GM19238 (cell line): ENCODE data around the gene DPYSL3.

ENCODE experiments used
- DNase-seq: peaks from one replicate; pipeline ENCODE4 v3.0.0; 2011; ENCODE audit warnings: low spot score; ENCODE audit not compliant: insufficient read length

The DPYSL3 gene

DNA sequence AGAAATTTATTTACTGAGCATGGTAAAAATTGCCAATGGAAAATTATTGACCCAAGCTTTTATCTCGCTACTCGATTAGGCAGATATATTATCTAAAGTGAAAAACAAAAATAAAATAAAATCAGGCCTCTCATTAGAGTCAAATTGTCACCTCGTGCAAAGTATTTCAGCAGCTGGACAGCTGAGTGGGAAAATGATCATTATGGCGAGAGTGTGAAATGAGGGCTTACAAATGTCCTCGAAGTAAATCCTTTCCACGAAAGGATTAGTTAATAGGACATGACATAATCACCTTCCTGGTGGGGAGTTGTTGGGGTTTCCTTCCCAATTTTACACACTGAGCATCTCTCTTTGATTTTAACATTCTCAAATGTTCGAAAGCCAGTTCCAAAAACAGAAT, 5.4 kb upstream of the DPYSL3 start:
- DNase-seq, result no peak

DNA sequence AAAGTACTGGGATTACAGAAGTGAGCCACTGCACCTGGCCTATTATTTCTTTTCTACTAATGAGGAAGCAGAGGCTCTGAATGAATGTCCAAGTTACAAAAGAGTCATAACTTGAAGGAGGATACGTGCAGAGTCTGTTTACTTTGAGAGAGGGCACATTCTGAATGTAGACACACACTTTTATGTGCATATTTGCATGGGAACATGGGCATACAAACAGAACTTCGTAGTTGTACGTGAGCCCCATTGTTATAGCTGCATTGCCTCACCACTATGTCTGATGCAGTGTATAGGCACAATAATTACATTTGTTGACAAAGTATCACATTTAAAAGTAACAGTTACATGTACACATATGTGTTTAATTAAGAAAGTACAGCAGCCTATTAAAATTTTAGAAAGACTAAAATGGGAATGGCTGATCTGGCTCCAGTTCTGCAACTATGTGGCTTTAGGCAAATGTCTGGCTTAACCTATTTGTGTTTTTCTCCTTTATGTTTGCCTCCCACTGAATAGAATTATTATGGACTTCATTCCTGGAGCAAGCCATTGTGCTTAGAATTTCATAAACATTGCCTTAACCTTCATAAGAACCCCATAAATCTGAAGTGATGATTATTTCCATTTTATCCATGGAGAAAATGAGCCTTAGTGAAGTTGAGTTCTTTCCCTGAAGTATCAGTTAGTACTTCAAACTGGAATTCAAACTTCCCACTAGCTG, 3.0 kb upstream of the DPYSL3 start:
- no peak for DNase-seq

DNA sequence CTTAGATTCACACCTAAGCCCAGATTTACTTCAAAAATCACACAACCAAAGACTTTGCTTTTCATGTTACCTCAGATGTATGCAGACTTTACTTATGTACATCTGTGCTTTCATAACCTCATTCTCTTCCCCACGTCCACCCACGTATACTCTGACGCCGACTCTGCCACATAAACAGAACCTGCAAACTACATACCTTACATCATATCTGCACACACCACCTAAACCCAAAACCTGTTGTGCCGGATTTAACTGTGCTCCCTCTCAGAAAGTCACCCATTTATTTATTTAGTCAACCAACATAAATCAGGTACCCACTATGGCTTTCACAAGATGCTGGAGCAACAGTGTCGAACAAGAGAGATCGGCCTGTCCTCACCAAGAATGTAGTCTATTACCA, 1.0 kb upstream of the DPYSL3 start:
- no peak for DNase-seq

DNA sequence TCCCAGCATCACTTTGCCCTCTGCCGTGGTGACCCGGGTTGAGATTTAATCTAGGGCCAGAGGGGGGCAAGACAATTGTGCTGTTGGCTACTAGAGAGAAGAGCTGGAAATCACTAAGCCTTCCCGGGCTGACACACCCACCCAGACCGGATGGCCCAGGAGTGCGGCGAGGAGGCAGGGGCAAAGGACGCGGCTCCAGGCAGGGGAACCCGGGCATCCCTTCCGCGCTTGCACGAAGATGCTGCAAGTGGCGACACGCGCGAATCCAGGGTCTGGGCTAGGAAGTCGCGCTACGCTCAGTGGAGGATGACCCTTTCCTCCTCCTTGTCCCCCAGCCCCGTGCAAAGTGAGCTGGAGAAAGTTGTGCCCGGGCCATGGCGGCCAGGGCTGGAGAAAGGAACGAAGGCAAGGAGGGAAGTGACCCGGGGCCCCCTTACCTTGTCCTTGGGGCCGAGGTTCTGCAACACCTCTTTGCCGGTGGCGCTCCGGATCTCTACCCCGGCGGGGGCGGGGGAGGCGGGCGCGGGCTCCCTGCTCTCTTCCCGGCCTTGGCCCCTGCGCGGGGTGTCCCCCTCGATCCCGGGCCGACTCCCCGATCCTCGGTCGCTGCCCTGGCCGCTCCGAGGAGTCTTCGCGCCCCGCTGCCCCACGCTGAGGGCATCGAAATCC, 693 bp downstream of the DPYSL3 start:
- no peak for DNase-seq

DNA sequence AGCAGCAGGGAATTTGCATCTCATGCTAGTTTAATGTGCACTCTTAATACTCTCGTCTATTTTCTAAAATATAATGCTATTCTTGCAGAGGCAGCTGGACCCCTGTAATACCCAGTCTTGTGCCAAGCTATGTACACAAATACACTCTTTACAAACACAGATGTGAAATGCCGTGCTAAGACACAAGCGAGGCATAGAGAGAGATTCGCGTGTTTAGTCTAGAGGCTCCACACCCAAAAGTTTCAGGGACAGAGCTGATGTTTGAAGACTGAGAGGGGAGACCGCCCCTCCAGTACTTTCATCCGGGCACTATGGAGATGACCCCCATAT, 1.2 kb downstream of the DPYSL3 start:
- no peak for DNase-seq

DNA sequence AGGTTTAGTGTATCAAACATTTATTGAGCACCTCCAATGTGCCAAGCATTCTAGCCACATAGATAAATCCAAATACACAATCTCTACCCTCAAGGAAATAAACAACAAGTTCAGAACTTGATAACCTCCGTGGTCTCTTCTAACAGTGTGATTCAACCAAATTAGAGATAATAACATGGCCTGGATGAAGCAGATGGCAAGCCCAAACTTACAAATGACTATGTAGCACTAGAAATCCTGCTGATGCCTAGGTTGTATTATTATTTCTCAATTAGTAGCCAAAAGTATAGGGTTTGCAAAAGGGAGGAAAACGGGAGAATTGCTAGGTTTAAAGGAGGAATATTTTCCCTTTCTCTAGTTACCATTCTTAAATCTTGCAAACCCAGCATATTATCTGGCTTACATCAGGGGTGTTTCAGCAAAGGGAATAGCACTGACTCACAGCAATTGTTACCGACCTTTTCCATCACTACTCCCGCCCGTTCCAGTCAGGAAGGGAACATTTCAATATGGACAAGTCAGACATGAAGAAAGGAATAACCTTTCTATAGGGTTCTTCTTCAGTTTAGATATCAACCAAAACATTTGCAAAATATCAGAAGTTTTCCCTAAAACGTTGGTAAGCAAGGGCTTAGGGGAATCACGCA, 2.3 kb downstream of the DPYSL3 start:
- DNase-seq, result no peak

DNA sequence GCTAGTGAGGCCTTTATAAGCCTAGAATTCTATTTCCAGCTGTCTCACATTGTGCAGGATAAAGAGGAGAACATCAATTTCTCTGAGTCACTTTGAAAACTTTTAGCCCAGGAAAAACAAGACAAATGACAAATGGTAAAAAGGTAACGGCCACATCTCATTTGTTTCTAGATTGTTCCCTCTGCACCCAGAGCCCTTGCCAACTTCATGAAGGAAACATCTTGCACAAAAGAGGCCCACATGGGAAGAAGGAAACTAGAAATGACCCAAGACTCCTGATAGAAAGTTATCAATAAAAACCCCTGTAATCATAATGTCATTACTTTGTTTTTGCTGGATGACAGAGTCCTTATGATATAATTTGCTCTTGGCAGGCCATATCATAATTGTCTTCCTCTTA, 5.3 kb downstream of the DPYSL3 start:
- no peak for DNase-seq

DNA sequence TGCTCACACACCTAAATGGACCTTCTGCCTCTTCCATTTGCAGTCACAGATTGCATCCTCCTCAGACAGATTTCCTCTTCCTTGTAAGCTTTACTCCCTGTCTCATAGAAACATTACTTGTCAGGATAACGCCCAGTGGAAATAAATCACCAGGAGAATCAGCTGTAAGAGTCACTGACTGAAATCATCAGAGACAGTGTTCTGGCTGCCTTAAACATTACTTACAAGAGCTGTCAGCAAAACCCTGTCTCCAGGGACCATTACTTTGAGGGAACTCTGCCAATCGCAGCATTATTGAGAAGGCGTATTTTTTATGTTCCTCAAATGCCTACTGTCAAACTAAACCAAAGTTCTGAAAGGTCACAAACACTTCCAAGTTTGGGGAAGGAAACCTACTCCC, 5.9 kb downstream of the DPYSL3 start:
- no peak for DNase-seq

DNA sequence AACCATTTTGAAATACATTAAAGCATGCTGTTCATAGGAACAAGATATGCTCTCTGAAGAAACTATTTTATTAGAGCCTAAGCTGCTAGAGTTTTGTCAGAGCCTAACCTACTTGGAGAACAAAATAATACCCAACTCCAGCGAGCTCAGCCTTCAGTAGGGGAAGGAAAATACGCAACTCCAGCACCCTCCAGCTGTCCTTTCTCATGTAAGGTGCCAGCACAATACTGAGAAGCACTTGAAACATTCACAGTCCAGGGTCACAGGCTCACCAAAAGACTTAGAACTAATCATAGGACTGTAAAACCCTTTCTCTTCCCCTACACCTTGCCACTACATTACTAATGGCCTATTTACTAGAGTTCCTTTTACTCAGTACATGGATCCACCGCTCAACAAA, 18.9 kb downstream of the DPYSL3 start:
- no peak for DNase-seq

DNA sequence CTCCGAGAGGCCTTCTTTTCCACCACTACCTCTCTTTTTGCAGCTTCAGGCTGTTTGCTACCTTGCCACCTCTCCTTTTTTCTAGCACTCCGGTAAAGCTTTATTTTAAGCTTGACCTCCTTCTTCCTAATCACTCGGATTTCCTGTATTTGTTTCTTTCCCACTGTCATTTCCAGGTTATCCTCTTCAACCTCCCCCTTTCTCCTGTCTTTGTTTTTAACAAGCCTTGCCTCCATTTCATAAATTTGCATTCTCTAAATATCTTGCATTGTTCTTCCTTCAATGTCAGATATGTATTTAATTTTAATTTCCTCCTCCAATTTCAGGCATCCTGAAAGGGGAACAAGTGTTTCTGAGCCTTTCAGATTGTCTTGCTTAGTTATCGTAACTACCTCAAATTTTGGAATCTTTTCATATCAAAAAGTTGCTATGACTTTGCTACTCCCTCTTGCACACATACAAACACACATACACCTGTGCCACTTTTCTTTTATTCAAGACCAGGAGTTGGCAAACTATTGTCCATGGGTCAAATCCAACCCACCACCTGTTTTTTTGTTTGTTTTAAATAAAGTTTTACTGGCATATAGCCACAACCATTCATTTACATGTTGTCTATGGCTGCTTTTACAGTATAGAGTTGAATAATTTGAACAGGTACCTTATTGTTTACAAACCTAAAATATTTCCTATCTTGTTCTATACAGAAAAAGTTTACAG, 22.7 kb downstream of the DPYSL3 start:
- DNase-seq, result no peak

DNA sequence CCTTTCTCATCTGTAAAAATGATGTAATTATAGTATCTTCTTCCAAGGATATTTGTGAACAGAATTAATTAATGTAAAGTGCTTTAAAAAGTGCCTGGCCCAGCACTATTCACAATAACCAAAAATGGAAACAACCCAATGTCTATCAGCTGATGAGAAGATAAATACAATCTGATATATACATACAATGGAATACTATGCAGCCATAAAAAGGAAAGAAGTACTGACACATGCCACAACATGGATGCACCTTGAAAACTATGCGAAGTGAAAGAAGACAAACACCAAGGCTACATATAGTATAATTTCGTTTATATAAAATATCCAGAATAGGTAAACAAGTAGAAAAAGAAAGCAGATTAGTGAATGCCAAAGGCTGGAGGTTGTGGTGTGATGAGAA, 24.1 kb downstream of the DPYSL3 start:
- DNase-seq, result no peak

DNA sequence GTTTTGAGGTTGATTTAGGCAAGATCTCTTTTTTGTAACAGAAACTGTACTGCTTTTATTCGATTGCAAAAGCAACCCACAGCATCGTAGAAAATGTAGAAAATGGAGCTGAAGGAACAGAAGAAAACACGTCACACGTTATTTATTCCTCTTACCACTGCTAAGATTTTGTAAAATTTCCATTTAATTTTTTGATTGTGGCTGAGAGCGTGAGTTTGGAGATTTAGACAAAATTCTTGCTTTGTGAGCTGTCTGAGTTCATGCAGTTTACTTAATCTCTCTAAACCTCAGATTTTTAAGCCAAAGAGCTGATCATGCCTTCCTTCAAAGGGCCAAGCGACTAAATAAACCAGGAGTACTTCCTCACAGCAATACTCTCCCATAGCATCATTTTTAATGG, 24.8 kb downstream of the DPYSL3 start:
- no peak for DNase-seq

DNA sequence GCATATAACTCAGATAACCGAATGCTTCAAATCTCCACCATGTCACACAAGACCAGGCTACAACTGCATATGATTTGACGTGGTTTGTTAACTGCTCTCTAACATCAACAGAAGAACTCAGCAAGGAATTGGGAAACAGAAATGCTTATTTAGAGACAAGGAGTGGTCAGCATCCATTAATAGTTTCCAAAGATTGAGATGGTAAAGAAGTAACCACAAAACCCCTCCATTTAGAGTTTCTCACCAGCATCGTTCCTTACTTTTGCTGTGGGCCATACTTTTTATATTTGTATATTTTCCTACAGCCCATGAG, 25.2 kb downstream of the DPYSL3 start:
- no peak for DNase-seq

DNA sequence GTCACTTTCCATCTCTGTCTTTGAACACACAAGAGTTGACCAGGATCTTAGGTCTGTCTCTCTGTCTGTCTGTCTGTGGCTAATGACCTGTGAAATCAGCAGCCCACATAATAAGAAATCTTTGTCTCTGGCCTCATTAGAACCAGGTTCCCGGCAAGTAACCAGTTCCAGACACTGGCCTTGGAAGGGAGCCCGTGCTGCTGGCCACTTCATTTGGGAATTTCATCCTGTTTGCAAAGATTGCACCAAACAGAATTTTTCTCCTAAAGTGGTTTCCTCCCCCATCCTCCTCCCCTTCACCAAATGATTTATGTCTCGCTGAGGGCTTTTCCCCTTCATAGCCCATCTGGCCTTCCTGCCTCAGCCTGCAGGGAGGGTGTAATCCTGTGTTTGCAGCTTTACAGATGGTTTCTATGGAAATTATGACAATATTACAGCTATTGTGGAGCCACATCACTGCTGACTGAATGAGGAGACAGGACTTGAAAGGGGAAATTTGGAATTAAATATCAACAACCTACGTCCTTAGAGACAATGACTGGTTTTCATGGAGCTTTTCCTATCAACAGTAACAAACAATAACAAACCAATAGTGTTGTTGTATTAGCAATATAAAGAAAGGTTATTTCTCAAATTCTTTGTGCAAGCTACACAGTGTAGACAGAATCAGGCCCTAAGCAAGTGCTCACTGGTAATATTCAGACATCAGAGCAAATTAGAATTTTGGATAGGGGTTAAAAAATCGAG, 25.7 kb downstream of the DPYSL3 start:
- DNase-seq, result no peak

DNA sequence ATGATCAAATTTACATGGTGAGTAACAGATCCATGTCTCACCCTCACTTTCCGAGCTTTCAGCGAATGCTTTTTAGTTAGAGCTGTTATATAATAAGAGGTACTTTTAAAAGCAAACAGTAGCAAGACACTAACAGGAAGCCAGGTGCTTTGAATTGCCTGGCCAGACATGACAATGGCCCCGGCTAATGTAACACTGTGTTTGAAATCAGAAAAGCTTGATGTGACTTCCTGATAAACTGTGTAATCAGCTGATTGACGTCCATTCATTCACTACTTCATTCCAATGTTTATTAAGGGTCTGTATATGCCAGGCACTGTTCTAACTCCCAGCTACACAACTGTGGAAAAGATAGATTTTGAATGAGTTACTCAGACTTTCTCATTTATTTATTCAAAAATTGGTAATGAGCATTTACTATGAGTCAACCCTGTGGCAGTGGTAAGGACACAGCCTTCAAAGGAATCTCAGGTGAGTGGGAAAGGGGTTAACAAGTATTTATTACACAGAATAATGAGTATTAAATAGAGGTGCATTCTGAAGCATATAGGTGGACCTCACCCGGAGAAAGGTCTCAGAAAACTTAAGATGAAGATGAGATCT, 26.6 kb downstream of the DPYSL3 start:
- DNase-seq, result no peak

DNA sequence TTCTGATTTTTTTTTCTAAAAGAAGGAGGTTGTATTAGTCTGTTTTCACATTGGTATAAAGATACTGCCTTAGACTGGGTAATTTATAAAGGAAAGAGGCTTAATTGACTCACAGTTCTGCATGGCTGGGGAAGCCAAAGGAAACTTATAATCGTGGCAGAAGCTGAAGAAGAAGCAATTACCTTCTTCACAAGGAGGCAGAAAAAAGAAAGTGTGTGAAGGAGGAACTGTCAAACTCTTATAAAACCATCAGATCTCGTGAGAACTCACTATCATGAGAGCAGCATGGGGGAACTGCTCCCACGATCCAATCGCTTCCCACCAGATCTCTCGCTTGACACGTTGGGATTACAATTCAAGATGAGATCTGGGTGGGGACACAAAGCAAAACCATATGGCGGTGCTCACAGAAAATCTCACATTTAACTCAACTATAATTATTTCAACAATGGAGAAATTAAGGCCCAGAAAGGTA, 27.1 kb downstream of the DPYSL3 start:
- no peak for DNase-seq

DNA sequence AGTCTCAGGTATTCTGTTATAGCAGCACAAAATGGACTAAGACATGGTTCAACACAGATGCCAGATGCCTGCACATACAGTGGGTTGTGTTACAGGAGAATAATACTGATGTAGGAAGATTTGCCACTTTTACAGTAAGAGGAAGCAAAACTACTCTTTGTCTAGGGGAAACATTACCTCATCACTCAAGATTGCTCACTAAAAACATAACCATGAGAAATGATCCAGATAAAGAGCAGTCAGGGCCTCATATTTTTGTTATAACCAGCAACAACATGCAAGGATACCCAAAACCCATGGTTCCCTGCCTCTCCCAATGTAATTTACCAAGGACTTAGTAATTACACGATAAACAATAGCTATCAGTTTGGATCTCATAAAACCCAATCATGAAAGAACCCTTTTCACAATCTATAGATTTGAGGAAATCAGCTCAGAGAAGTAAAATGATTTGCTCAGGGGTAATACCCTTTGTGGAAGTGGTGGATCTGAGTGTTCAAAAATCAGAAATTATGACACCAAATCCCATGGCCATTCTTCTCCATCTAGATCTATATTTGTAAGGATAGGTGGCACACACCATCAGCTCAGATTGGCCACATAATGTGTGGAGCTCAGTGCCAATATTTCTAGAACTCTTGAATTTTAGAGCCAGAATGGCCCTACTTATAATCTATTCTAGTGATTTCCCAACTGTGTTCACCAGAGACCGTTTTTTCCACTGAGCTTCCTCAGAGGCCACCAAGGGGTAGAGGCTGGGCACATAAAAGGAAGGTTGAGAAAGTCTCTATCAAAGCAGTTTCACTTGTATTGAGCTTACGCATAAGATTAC, 27.8 kb downstream of the DPYSL3 start:
- DNase-seq, result no peak

DNA sequence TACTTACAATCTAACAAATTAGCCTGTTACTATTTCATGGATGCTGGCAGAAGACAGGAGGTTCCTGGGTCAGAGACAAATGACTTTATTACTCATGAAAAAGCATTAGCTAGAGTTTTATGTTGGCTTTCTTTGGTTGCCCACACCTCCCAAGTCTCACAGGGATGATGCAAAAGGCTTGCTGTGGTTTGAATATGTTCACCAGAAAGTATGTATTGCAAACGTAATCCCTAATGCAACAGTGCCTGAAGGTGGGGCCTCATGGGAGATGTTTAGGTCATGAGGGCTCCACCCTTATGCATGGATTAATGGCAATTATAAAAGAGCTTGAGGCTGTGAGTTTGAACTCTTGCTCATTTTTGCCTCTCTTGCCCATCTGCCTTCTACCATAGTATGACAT, 28.5 kb downstream of the DPYSL3 start:
- DNase-seq, result no peak

DNA sequence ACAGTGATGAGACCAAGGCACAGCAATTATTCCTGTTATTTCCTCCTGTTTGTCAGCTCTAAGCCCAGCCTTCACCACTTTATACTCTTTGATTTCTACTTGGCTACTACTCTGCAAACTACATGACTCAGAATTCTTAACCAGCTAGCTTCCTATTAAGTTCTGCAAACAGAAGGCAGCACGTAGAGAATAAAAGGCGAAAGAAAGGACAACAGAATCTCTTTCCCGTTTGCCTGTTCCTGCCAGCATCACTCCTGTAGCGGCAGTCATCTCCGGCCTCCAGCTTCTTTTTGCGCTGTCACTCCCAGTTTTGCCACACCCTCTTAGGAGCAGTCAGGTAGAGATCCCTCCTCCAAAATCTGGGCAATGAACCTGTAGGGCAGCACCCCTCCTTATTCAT, 29.9 kb downstream of the DPYSL3 start:
- no peak for DNase-seq

DNA sequence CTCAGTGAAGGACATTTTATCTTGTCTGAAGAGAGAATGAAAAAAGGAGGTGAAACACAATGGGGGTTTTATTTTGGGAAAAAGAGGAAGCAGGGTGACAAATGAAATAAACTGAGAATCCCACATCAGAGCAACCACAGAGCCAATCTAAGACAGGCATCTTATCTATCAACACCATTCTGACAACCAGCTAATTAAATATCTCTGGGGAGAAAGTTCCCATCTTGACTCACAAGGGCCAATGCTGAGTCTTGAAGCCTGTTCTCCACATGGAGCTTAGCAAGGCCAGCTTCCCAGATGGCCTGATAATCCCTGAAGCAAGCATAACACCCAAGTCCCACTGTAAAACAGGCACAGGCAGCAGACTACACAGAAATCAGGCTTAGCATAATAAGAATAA, 30.4 kb downstream of the DPYSL3 start:
- DNase-seq, result no peak
